Karpas-422 (cell line): ENCODE measurements around the gene VARS2. TPM values are rescaled to one million over a fixed set of nuclear protein-coding genes. Genes with fewer than 3 reads are reported as not detected.

Experiments used
- DNase-seq: peaks from one replicate; pipeline ENCODE4 v3.0.0-alpha.2; 2015
- H2AFZ ChIP-seq: fragments of 200-600 bp; sonication (generic); 2 replicates; pipeline ENCODE4 v1.6.1; 2014; ENCODE audit warnings: antibody characterized with exemption, low read length, mixed read lengths
- H3K27ac ChIP-seq: fragments of 200-600 bp; sonication (generic); 2 replicates; pipeline ENCODE4 v1.5.1; 2014; ENCODE audit warnings: mild to moderate bottlenecking, low read length, moderate library complexity
- H3K27me3 ChIP-seq: fragments of 200-600 bp; sonication (generic); 2 replicates; pipeline ENCODE4 v1.6.1; 2014; ENCODE audit warnings: low read length, mixed read lengths
- H3K36me3 ChIP-seq: fragments of 200-600 bp; sonication (generic); 2 replicates; pipeline ENCODE4 v1.6.1; 2014; ENCODE audit warnings: low read length, mixed read lengths; ENCODE audit not compliant: insufficient read depth
- H3K4me1 ChIP-seq: fragments of 200-600 bp; sonication (generic); 2 replicates; pipeline ENCODE4 v1.6.1; 2014; ENCODE audit warnings: mild to moderate bottlenecking, low read length, mixed read lengths
- H3K4me2 ChIP-seq: fragments of 200-600 bp; sonication (generic); 2 replicates; pipeline ENCODE4 v1.6.1; 2014; ENCODE audit warnings: low read length, low read depth, mild to moderate bottlenecking; ENCODE audit not compliant: poor library complexity, severe bottlenecking
- H3K4me3 ChIP-seq: fragments of 200-600 bp; sonication (generic); 2 replicates; pipeline ENCODE4 v1.5.1; 2014; ENCODE audit warnings: mild to moderate bottlenecking, antibody characterized with exemption, low read length, mixed read lengths
- H3K79me2 ChIP-seq: fragments of 200-600 bp; sonication (generic); 2 replicates; pipeline ENCODE4 v1.6.1; 2014; ENCODE audit warnings: mild to moderate bottlenecking, low read length, mixed read lengths
- H3K9ac ChIP-seq: fragments of 200-600 bp; sonication (generic); 2 replicates; pipeline ENCODE4 v1.6.0; 2014; ENCODE audit warnings: low read length
- H3K9me2 ChIP-seq: fragments of 200-600 bp; sonication (generic), shearing (Covaris generic); replicated peaks from 2 replicates; pipeline ENCODE4 v1.6.0; 2014; ENCODE audit warnings: mild to moderate bottlenecking, low read length, moderate library complexity; ENCODE audit not compliant: insufficient read depth
- H3K9me3 ChIP-seq: fragments of 300-700, 200-600 bp; sonication (generic); 2 replicates; pipeline ENCODE4 v1.6.1; 2014; ENCODE audit warnings: low read length, mixed read lengths
- H4K20me1 ChIP-seq: fragments of 200-600 bp; sonication (generic); 2 replicates; pipeline ENCODE4 v1.6.1; 2014; ENCODE audit warnings: mild to moderate bottlenecking, antibody characterized with exemption, low read length, low read depth; ENCODE audit not compliant: insufficient read depth
- total RNA-seq: library from RNA; depleted of rRNA; stranded (reverse); fragments of >200 nt; shearing (Covaris generic); gene quantifications from 2 replicates; pipeline ENCODE4 v1.2.3, GENCODE V29; 2014; ENCODE audit warnings: low replicate concordance

VARS2 gene
- total RNA-seq, 1 experiment from 2014 or later: 42.3 TPM

DNA sequence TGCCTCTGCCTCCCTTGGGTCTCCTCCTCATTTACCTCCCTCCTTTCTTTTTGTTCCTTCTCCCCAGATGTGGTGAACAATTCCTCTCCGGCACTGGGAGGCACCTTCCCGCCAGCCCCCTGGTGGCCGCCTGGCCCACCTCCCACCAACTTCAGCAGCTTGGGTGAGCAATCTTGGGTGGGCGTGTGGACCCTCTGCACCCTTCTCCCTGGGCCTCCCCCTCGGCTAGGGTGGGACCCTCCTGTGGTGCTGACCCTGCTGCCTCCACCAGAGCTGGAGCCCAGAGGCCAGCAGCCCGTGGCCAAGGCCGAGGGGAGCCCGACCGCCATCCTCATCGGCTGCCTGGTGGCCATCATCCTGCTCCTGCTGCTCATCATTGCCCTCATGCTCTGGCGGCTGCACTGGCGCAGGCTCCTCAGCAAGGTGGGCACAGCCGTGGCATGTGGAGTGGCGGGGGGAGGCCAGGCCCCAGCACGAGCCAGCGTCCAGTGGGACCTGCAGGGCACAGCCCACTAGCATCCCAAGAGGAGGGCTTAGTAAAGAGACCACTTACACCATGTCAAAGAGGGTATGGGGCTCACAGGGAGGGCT, 20.9 kb upstream of the VARS2 start:
- Histone ChIP-seq H4K20me1 (no peaks in the 10 kb centered on the region), H3K4me1 (no peaks in the 10 kb centered on the region), H3K9me2 (no peaks in the 10 kb centered on the region), H3K9me3 (no peaks in the 10 kb centered on the region), H3K9ac (no peak overlapping the region), H3K4me2 (no peak overlapping the region), H2AFZ (no peak overlapping the region), H3K4me3 (no peak overlapping the region), H3K27ac (no peak overlapping the region), H3K27me3 (no peaks in the 10 kb centered on the region), H3K79me2 (no peaks in the 10 kb centered on the region), H3K36me3 (no peaks in the 10 kb centered on the region)
- DNase-seq: no peak

GRCh38 chr6:30893666-30894065, 20.4 kb upstream of the VARS2 start:
- Histone ChIP-seq H3K9me3 (no peaks in the 10 kb centered on the region), H3K4me2 (no peak overlapping the region), H3K9me2 (no peaks in the 10 kb centered on the region), H3K27me3 (no peaks in the 10 kb centered on the region), H3K4me1 (no peaks in the 10 kb centered on the region), H3K27ac (no peak overlapping the region), H3K4me3 (no peak overlapping the region), H3K36me3 (no peaks in the 10 kb centered on the region), H4K20me1 (no peaks in the 10 kb centered on the region), H2AFZ (no peak overlapping the region), H3K79me2 (no peaks in the 10 kb centered on the region), H3K9ac (no peak overlapping the region)
- DNase-seq: no peak

DNA sequence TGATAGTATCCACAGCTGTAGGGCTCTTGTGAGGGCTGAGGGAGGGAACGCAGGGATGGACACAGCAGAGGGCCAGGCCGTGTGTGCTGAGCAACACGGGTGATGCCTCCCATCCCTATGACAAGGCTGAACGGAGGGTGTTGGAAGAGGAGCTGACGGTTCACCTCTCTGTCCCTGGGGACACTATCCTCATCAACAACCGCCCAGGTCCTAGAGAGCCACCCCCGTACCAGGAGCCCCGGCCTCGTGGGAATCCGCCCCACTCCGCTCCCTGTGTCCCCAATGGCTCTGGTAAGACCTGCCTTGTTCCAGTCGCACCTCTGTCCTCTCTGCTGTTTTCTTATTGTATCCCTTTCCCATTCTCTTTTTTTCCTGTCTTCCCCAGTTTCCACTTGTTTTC, 19.7 kb upstream of the VARS2 start:
- Histone ChIP-seq H3K36me3 (no peaks in the 10 kb centered on the region), H3K9me3 (no peaks in the 10 kb centered on the region), H3K27me3 (no peaks in the 10 kb centered on the region), H3K9me2 (no peaks in the 10 kb centered on the region), H3K9ac (no peak overlapping the region), H3K79me2 (no peaks in the 10 kb centered on the region), H3K4me3 (no peak overlapping the region), H3K4me2 (no peak overlapping the region), H3K4me1 (no peaks in the 10 kb centered on the region), H3K27ac (no peak overlapping the region), H2AFZ (no peak overlapping the region), H4K20me1 (no peaks in the 10 kb centered on the region)
- no peak for DNase-seq

- H3K27ac ChIP-seq: no peak overlapping the region
- H3K4me3 ChIP-seq: no peak overlapping the region
- H2AFZ ChIP-seq: no peak overlapping the region
- no peak for DNase-seq
- H3K27me3 ChIP-seq: no peaks in the 10 kb centered on the region
- no peaks in the 10 kb centered on the region for H3K4me1 ChIP-seq
- no peaks in the 10 kb centered on the region for H3K9me3 ChIP-seq
- H4K20me1 ChIP-seq: no peaks in the 10 kb centered on the region
- no peak overlapping the region for H3K9ac ChIP-seq
- H3K4me2 ChIP-seq: no peak overlapping the region
- H3K36me3 ChIP-seq: no peaks in the 10 kb centered on the region
- no peaks in the 10 kb centered on the region for H3K79me2 ChIP-seq
- H3K9me2 ChIP-seq: no peaks in the 10 kb centered on the region
These were observed 19.1 kb upstream of the VARS2 start for GRCh38 chr6:30894935-30895334.

DNA sequence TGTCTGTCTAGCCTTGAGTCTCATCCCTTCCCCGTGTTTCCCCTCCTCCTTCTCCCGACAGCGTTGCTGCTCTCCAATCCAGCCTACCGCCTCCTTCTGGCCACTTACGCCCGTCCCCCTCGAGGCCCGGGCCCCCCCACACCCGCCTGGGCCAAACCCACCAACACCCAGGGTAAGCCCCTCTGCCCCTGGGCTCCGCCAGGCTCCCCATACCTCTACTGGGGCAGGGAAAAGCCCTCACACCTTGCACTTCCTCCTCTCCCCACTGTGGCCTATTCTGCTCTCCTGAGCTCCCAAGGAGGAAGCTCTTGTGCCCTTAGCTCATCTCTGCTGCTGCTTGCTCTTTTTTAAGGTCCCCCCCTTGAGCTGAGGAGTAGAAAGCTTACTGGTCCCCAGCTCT, 18.7 kb upstream of the VARS2 start:
- Histone ChIP-seq H3K4me2 (no peak overlapping the region), H3K36me3 (no peaks in the 10 kb centered on the region), H3K27ac (no peak overlapping the region), H3K4me1 (no peaks in the 10 kb centered on the region), H4K20me1 (no peaks in the 10 kb centered on the region), H3K9me2 (no peaks in the 10 kb centered on the region), H3K9ac (no peak overlapping the region), H2AFZ (no peak overlapping the region), H3K79me2 (no peaks in the 10 kb centered on the region), H3K4me3 (no peak overlapping the region), H3K9me3 (no peaks in the 10 kb centered on the region), H3K27me3 (no peaks in the 10 kb centered on the region)
- DNase-seq: no peak

DNA sequence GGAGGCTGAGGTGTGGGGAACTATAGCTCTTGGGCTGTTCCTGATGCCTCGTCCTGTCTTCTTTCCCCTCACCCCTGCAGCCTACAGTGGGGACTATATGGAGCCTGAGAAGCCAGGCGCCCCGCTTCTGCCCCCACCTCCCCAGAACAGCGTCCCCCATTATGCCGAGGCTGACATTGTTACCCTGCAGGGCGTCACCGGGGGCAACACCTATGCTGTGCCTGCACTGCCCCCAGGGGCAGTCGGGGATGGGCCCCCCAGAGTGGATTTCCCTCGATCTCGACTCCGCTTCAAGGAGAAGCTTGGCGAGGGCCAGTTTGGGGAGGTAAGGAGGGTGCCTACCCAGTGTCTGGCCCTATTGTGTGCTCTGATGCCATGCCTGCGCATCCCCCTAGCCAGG, 17.5 kb upstream of the VARS2 start:
- Histone ChIP-seq H3K4me1 (no peaks in the 10 kb centered on the region), H3K27me3 (no peaks in the 10 kb centered on the region), H3K9me3 (no peaks in the 10 kb centered on the region), H3K4me3 (no peak overlapping the region), H3K79me2 (no peaks in the 10 kb centered on the region), H3K27ac (no peak overlapping the region), H3K9ac (no peak overlapping the region), H3K36me3 (no peaks in the 10 kb centered on the region), H4K20me1 (no peaks in the 10 kb centered on the region), H3K9me2 (no peaks in the 10 kb centered on the region), H3K4me2 (no peak overlapping the region), H2AFZ (no peak overlapping the region)
- no peak for DNase-seq

DNA sequence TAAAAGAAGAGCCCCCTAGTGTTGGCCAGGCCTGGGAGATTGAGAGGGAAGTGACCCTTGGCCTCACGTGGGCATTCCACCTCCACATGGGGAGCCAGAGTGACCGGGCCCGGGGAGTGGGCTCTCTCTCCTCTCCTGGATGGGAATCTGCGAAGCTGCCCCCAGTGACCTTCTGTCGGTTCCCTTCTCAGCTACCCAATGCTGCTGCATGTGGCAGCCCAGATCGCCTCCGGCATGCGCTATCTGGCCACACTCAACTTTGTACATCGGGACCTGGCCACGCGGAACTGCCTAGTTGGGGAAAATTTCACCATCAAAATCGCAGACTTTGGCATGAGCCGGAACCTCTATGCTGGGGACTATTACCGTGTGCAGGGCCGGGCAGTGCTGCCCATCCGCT, 16.2 kb upstream of the VARS2 start:
- DNase-seq: no peak
- Histone ChIP-seq H3K4me3 (no peak overlapping the region), H2AFZ (no peak overlapping the region), H3K27me3 (no peaks in the 10 kb centered on the region), H3K4me1 (no peaks in the 10 kb centered on the region), H3K9ac (no peak overlapping the region), H3K27ac (no peak overlapping the region), H3K36me3 (no peaks in the 10 kb centered on the region), H3K79me2 (no peaks in the 10 kb centered on the region), H3K4me2 (no peak overlapping the region), H3K9me3 (no peaks in the 10 kb centered on the region), H4K20me1 (no peaks in the 10 kb centered on the region), H3K9me2 (no peaks in the 10 kb centered on the region)

- H3K27ac ChIP-seq: no peak overlapping the region
- no peaks in the 10 kb centered on the region for H3K9me2 ChIP-seq
- H3K9me3 ChIP-seq: no peaks in the 10 kb centered on the region
- no peak overlapping the region for H3K4me2 ChIP-seq
- no peak overlapping the region for H3K9ac ChIP-seq
- H2AFZ ChIP-seq: no peak overlapping the region
- H3K36me3 ChIP-seq: no peaks in the 10 kb centered on the region
- no peak for DNase-seq
- no peaks in the 10 kb centered on the region for H3K79me2 ChIP-seq
- no peaks in the 10 kb centered on the region for H3K27me3 ChIP-seq
- no peaks in the 10 kb centered on the region for H3K4me1 ChIP-seq
- H4K20me1 ChIP-seq: no peaks in the 10 kb centered on the region
- H3K4me3 ChIP-seq: no peak overlapping the region
These were observed 15.2 kb upstream of the VARS2 start for GRCh38 chr6:30898750-30899360.
